Panc1 (cell line): ENCODE measurements around the gene BCL2L12. TPM values are rescaled to one million over a fixed set of nuclear protein-coding genes. Genes with fewer than 3 reads are reported as not detected.

ENCODE experiments used
- ATAC-seq: fragments of 200-7000 bp; cut with Tn5 transposase; 2 replicates; pipeline ENCODE4 v1.9.1; 2020; ENCODE audit warnings: mild to moderate bottlenecking, moderate library complexity
- BruUV-seq: library from RNA; stranded (reverse); fragments of 400-500 nt; replicated peaks from 2 replicates; lab custom pipeline; 2021; lab: Mats Ljungman, UMichigan
- CTCF ChIA-PET: fragments of 300-600 bp; sonication (Branson Sonifier 250); formaldehyde crosslinking; loops from one replicate; lab custom pipeline; 2022; ENCODE audit warnings: antibody characterized with exemption; lab: Charles Lee
- POLR2A ChIA-PET: fragments of 300-600 bp; sonication (Branson Sonifier 250); formaldehyde crosslinking; loops from one replicate; lab custom pipeline; 2022; ENCODE audit warnings: antibody characterized with exemption; lab: Charles Lee
- DNase-seq: peaks from one replicate; pipeline ENCODE4 v3.0.0-alpha.2; 2010; ENCODE audit warnings: low read depth, low spot score
- H3K27ac ChIP-seq: 2 replicates; pipeline ENCODE4 v1.5.1; 2011; ENCODE audit warnings: mild to moderate bottlenecking, low read length, inconsistent platforms
- H3K27me3 ChIP-seq: fragments of 200-500 bp; sonication (Bioruptor generic); 2 replicates; pipeline ENCODE4 v1.6.0; 2014; ENCODE audit warnings: low read length, inconsistent platforms; ENCODE audit not compliant: control insufficient read depth, insufficient read depth
- H3K36me3 ChIP-seq: fragments of 200-500 bp; sonication (Bioruptor generic); 2 replicates; pipeline ENCODE4 v1.5.1; 2014; ENCODE audit warnings: inconsistent platforms, mild to moderate bottlenecking, low read length, moderate library complexity; ENCODE audit not compliant: control insufficient read depth, insufficient read depth
- H3K4me1 ChIP-seq: 2 replicates; pipeline ENCODE4 v1.5.1; 2011; ENCODE audit warnings: inconsistent platforms, mild to moderate bottlenecking, low read length, moderate library complexity; ENCODE audit not compliant: control insufficient read depth, insufficient read depth
- H3K4me3 ChIP-seq, 2 experiments: 2 replicates each; pipeline ENCODE4 v1.5.1; 2011 to 2012; ENCODE audit warnings: low read depth in 2 of 2, low read length in 2 of 2, mild to moderate bottlenecking in 2 of 2, inconsistent platforms in 1 of 2, moderate library complexity in 1 of 2
- H3K9me3 ChIP-seq: fragments of 200-500 bp; sonication (Bioruptor generic); 2 replicates; pipeline ENCODE4 v1.5.1; 2014; ENCODE audit warnings: low read depth, mild to moderate bottlenecking, inconsistent platforms, low read length, moderate library complexity; ENCODE audit not compliant: control insufficient read depth, insufficient read depth
- POLR2AphosphoS5 ChIP-seq: IDR thresholded peaks from 2 replicates; pipeline ENCODE4 v1.6.1; 2012; ENCODE audit warnings: mild to moderate bottlenecking, low read depth, low read length, moderate library complexity
- SIN3A ChIP-seq: IDR thresholded peaks from 2 replicates; pipeline ENCODE4 v1.6.1; 2012; ENCODE audit warnings: low read depth, mild to moderate bottlenecking, low read length, moderate library complexity, borderline replicate concordance; ENCODE audit not compliant: insufficient read depth
- TCF7L2 ChIP-seq: IDR thresholded peaks from 2 replicates; pipeline ENCODE4 v1.6.1; 2011; ENCODE audit warnings: mild to moderate bottlenecking, low read depth, low read length, inconsistent platforms
- in situ Hi-C: cut with HindIII; loops from 2 replicates; pipeline ENCODE4 v1.10.0; 2016; ENCODE audit warnings: low sequenced_read_pairs, low pct_unique_long_range_greater_than_20kb
- intact Hi-C: fragments of 100-400 bp; cut with micrococcal nuclease; formaldehyde crosslinking; loops from one replicate; pipeline ENCODE4 v1.10.0; 2022; ENCODE audit not compliant: unreplicated experiment
- total RNA-seq: library from RNA; stranded (reverse); gene quantifications from one replicate; pipeline ENCODE4 v1.2.1, GENCODE V29; 2021; ENCODE audit not compliant: unreplicated experiment
- TF ChIP-seq, protein P1 (sequence below), 2 experiments: IDR thresholded peaks; 2 replicates each; pipeline ENCODE4 v1.6.1; 2011 to 2012; ENCODE audit warnings: low read depth in 2 of 2, control low read depth in 1 of 2, low read length in 1 of 2, mild to moderate bottlenecking in 1 of 2, moderate library complexity in 1 of 2; ENCODE audit not compliant: insufficient read depth in 1 of 2
- TF ChIP-seq, protein P2 (sequence below): fragments of 450-650 bp; IDR thresholded peaks from 2 replicates; pipeline ENCODE4 v1.5.1; 2017; ENCODE audit warnings: mild to moderate bottlenecking

BCL2L12 gene
- total RNA-seq, 1 experiment from 2014 or later = 69.6 TPM

DNA sequence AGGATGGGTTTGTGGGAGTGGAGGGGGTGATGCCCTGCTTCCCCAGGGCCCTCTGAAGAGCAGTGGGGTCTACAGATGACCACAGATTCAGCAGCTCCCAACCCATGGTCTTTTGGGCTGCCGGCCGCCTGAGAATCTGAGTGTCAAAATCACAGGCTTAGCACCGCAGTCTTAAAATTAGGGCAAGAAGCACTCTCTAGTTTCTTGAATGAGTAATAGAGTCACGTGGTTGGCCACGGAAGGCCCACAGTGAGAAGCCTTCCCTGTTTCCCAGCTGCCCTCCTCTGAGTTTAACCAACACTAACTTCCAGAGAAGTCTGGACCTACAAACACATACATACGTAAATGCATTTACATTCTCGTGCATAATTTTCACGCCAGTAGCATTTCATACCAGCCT lies 16.5 kb downstream of the BCL2L12 start:
- CTCF ChIA-PET = no interaction called here
- no peaks in the 10 kb centered on the region for H3K9me3 ChIP-seq
- POLR2A ChIA-PET = no interaction called here
- in situ Hi-C loops = no loop called here
- DNase-seq (no peak), ATAC-seq (no peak)
- H3K36me3 ChIP-seq = peaks cover 14% of the 10 kb centered on the region
- TF ChIP-seq, protein P1, sequence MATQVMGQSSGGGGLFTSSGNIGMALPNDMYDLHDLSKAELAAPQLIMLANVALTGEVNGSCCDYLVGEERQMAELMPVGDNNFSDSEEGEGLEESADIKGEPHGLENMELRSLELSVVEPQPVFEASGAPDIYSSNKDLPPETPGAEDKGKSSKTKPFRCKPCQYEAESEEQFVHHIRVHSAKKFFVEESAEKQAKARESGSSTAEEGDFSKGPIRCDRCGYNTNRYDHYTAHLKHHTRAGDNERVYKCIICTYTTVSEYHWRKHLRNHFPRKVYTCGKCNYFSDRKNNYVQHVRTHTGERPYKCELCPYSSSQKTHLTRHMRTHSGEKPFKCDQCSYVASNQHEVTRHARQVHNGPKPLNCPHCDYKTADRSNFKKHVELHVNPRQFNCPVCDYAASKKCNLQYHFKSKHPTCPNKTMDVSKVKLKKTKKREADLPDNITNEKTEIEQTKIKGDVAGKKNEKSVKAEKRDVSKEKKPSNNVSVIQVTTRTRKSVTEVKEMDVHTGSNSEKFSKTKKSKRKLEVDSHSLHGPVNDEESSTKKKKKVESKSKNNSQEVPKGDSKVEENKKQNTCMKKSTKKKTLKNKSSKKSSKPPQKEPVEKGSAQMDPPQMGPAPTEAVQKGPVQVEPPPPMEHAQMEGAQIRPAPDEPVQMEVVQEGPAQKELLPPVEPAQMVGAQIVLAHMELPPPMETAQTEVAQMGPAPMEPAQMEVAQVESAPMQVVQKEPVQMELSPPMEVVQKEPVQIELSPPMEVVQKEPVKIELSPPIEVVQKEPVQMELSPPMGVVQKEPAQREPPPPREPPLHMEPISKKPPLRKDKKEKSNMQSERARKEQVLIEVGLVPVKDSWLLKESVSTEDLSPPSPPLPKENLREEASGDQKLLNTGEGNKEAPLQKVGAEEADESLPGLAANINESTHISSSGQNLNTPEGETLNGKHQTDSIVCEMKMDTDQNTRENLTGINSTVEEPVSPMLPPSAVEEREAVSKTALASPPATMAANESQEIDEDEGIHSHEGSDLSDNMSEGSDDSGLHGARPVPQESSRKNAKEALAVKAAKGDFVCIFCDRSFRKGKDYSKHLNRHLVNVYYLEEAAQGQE (IDR thresholded peaks at IDR 0.05; ENCODE audit: insufficient read depth in 1 of 2, low read depth in 2 of 2, low read length in 1 of 2) = no peak
- TF ChIP-seq TCF7L2 (no peak), SIN3A (no peak), POLR2AphosphoS5 (no peak)
- TF ChIP-seq, protein P2, sequence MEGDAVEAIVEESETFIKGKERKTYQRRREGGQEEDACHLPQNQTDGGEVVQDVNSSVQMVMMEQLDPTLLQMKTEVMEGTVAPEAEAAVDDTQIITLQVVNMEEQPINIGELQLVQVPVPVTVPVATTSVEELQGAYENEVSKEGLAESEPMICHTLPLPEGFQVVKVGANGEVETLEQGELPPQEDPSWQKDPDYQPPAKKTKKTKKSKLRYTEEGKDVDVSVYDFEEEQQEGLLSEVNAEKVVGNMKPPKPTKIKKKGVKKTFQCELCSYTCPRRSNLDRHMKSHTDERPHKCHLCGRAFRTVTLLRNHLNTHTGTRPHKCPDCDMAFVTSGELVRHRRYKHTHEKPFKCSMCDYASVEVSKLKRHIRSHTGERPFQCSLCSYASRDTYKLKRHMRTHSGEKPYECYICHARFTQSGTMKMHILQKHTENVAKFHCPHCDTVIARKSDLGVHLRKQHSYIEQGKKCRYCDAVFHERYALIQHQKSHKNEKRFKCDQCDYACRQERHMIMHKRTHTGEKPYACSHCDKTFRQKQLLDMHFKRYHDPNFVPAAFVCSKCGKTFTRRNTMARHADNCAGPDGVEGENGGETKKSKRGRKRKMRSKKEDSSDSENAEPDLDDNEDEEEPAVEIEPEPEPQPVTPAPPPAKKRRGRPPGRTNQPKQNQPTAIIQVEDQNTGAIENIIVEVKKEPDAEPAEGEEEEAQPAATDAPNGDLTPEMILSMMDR = no peak
- H3K4me1 ChIP-seq = peaks cover 21% of the 10 kb centered on the region
- intact Hi-C loops = no loop called here
- no TSS peak for BruUV-seq
- no peak overlapping the region for H3K4me3 ChIP-seq
- H3K27ac ChIP-seq = no peak overlapping the region
- H3K27me3 ChIP-seq = no peaks in the 10 kb centered on the region

DNA sequence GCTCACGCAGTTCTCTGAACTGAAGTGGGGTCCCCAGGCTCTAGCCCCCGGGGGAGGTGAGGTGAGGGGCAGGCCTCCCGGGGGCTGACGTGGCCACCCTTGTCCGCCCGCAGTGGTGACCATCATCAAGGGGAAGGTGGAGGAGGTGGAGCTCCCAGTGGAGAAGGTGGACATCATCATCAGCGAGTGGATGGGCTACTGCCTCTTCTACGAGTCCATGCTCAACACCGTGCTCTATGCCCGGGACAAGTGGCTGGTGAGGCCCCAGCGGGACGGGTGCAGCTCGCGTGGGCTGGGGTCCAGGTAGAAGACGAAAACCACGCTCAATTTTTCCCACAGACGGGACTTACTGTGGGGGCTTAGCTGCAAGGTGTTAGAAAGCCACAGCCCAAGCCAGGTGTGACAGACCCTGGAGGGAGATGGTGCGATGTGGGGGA lies 18.1 kb downstream of the BCL2L12 start:
- Histone ChIP-seq H3K36me3 (peaks cover 14% of the 10 kb centered on the region), H3K9me3 (no peaks in the 10 kb centered on the region), H3K27ac (no peak overlapping the region), H3K4me1 (peaks cover 21% of the 10 kb centered on the region), H3K27me3 (no peaks in the 10 kb centered on the region), H3K4me3 (no peak overlapping the region)
- DNase-seq (no peak), ATAC-seq (no peak)
- POLR2A ChIA-PET = no interaction called here
- TF ChIP-seq POLR2AphosphoS5 (no peak), TCF7L2 (no peak), SIN3A (no peak)
- TF ChIP-seq, protein P2 = no peak
- TF ChIP-seq, protein P1 (IDR thresholded peaks at IDR 0.05; ENCODE audit: insufficient read depth in 1 of 2, low read depth in 2 of 2, low read length in 1 of 2) = no peak
- CTCF ChIA-PET = no interaction called here
- BruUV-seq = no TSS peak
- in situ Hi-C loops (no loop called here), intact Hi-C loops (no loop called here)
